Activated T-cell treated with anti-CD3 and anti-CD28 coated beads, Interleukin-2, amount 50 U/mL, for 1 hour (primary cell): ENCODE measurements around the gene SVOP.
"Not testable (repeated sequence)": the region's sequence is repeated elsewhere in the genome, so short reads cannot be mapped to it uniquely, and the experiment has no call there.

Source experiments
- DNase-seq: peaks from one replicate; pipeline ENCODE4 v3.0.0-alpha.2; 2020

Gene SVOP

DNA sequence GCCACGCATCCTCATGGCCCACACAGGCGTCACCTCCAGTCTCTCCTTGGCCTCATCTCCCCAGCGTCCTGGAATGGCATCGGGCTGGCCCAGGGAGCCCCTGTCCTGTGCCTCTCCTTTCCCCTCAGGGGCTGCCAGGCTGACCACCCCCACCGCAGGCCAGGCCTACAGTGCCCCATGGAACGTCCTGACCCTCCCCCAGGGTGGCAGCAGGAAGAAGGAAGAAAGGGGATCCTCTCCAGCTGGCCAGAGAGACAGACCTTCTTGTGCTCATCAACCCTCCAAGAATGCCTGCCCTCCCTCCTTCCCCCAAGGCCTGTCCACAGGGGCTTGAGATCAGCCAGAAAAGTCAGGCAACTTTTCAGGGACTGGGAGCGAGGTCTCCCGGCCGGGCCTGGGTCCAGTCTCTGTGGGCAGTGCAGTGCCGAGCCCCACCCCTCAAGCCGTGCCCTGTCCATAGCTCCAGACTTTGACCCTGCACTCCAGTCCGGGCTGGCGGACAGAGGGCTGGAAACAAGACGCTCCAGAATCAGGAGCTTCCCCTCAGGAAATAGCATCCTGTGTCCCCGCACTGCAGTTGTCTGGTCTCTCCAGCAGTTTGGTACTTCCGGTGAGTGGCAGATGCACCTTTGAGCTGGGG is 141.1 kb downstream of the SVOP start, which contains the start of gene DAO:
Gene DAO (plus strand): TSS at position 478 of the 640 bp plus-strand sequence. CDS start 4,915 bp downstream, outside the sequence.
- DNase-seq = no peak

DNA sequence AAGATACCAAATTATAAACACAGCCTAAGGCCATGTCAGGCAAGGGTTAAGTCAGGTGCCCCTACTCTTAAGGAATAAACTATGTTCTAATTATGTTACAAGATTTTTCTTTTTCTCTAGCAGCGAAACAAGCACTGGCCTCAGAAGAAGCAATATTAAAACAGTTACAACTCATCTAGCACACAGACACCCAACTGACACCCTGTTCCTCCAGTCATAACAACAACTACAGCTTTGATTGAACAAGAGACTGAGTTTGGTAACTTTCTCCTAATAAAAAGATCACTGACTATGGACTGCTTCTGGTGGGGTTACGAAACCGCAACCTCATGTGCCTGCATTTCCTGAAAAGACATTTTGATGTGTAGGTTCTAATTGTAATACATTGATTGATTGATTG is 144.3 kb downstream of the SVOP start:
- DNase-seq = no peak

DNA sequence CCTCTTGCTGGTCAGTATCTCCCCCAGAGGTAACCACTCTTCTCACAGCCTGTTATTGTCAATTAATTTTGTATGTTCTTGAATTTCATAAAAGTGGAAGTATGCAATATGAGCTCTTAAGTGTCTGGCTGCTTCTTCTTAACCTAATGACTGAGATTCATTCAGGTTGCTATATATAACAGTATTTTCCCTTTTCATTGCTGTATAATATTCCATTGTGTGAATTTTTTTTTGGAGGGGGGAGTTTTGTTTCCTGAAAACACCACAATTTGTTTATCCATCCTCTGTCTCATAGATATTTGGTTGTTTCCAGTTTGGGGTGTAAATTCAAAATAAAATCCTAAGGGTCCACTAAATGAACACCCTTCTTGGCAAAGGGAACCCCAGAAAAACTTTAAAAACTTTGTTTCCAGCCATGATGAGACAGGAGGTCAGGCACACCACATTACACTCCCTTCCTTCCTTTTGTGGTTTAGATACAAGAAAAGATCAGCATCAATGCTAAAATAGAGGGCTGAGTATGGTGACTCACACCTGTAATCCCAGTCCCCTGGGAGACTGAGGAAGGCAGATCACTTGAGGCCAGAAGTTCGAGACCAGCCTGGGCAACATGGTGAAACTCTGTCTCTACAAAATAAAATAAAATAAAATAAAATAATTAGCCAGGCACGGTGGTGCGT is 145.0 kb downstream of the SVOP start:
- no peak for DNase-seq

DNA sequence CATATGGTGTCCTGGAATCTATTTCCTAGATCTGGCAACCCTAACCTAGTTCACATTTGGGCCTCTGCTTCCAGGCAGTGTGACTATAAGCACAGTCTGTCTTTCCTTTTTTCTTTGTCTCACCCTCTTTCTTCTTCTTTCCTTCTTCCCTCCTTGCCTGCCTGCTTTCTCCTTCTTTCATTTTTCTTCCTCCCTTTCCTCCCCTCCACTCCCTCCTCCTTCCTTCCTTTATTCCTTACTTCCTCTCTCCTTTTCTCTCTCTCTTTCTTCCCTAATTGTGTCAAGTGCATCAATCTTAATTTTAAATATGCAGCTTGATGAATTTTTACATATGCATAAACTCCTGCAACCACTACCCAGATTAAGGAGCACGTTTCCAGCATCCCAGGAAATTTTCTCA is 145.6 kb downstream of the SVOP start:
- no peak for DNase-seq

DNA sequence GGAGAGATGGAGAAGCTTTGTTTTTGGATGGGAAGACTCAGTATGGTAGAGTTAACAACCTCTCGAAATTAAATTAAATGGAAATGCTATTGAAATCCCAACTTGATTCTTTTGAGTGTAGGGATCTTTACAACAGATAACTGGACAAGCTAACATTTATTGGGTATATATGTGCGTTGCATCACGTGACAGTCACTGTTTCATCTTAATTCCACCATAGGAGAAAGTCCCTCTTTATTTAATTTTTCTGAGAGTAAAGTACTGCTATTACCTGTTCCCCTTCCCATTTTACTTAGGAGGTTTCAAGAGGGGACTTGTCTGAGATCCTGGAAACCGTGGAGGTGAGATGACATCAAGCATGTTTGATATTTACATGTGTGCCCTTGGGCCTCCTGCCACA is 152.1 kb downstream of the SVOP start:
- no peak for DNase-seq

DNA sequence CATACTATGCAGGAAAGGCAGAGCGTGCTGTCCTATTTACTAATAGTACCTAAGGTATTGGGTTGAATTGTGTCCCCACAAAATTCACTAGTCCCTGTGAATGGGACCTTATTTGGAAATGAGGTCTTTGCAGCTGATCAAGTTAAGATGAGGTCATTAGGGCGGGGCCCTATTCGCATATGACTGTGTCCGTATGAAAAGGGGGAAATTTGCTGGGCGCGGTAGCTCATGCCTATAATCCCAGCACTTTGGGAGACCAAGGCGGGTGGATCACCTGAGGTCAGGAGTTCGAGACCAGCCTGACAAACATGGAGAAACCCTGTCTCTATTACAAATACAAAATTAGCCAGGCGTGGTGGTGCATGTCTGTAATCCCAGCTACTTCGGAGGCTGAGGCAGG is 154.8 kb downstream of the SVOP start:
- DNase-seq = not testable (repeated sequence)

DNA sequence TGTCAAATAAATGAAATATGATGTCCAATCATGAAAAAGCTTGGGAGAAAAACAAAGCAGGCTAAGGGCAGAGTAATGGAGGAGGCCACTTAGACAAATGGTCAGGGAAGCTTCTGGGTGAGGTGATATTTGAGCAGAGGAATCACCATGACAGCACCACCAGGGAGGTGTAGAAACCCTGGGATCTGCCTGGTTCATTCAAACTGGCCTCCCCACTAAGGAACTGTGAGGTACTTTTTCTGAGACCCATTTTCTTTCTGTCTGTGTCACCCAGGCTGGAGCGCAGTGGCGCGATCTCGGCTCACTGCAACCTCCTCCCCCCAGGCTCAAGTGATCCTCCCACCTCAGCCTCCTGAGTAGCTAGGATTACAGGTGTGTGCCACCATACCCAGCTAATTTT is 155.7 kb downstream of the SVOP start:
- no peak for DNase-seq

DNA sequence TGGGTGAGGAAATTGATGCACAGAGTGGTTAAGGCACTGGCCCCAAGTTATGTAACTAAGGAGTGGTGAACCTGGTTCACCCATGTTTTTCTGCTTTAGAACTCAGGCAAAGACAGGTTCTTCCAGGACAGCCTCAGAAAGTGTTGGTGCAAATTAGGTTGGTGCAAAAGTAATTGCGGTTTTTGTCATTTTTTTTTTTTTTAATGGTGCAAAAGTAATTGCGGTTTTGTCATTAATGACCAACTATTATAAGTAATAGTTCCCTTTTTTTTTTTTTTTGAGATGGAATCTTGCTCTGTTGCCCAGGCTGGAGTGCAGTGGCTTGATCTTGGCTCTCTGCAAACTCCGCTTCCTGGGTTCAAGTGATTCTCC is 158.3 kb downstream of the SVOP start:
- no peak for DNase-seq

DNA sequence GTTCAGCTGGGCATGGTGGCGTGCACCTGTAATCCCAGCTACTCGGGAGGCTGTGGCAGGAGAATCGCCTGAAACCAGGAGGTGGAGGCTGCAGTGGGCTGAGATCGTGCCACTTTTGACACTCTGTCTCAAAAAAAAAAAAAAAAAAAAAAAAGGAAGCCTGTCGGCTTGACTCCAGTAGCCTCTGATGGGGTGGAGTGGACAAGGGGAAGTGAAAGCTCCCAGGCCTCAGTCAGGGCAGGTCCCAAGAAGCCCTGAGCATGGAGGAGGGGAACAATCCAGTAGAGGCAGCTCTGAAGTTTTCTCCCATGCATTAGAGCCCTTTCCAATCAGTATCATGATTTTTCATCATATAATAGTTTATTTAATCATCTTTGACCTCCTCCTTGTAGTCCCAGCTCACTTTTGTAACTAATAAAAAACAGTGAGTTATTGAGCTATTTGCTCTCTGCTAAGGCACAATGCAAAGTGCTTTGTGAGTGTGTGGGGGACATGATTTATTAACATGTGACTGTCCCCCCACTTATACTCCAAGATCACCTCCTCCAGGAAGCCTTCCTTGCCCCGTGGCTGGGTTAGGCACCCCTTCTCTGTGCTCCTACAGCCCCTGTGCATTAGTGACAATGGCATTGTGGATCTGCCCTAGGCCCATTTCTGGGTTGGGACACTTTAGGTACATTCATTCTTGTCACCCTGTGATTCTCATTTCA is 158.8 kb downstream of the SVOP start:
- no peak for DNase-seq

DNA sequence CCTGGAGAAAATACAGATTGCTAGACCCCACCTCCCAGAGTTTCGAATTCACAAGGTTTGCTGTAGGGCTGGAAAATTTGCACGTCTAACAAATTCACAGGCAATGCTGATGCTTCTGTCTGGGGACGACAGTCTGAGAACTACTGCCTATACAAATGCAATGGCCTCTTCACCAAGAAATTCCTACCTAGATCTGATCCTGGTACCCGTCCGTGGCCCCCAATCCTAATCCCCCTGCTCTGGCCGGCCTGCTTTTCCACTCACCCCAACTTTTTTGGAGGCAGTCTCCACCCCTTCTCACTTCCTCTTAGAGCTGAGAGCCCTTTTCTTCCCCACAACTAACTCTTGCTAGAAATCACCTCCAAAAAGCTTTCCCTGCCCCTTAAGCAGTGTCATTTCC is 160.4 kb downstream of the SVOP start:
- no peak for DNase-seq

DNA sequence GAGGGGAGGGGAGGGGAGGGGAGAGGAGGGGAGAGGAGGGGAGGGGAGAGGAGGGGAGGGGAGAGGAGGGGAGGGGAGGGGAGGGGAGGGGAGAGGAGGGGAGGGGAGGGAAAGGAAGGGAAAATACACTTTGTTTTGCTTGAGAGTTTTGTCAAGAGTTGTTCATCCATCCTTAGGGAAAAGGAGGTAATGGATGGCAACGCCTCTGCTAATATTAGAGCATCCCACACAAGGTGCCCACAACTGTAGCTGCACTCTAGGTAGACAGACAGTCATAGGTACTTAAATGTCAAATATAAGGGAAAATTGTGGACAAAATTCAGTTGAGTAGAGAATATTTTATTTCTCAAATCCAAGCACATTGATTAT is 161.0 kb downstream of the SVOP start:
- no peak for DNase-seq

DNA sequence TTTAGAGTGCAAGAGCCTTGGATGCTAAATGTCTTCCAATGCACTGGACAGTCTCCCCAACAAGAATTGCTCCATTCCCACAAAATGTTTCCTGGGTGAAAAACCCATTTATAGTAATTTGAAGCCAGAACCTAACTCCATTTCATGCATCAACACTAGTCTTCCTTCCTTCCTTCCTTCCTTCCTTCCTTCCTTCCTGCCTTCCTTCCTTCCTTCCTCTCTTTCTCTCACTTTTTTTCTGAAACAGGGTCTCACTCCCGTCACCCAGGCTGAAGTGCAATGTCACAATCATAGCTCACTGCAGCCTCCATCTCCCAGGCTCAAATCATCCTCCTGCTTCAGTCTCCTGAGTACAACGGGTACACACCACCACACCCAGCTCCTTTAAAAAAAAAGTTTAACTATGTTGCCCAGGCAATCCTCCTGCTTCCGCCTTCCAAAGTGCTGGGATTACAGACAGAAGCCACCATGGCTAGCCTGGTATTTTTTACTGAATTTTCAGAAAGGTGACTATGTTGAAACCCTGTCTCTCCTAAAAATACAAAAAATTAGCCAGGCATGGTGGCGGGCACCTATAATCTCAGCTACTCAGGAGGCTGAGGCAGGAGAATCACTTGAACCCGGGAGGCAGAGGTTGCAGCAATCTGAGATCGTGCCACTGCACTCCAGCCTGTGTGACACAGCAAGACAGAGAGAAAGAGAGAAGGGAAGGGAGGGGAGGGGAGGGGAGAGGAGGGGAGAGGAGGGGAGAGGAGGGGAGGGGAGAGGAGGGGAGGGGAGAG is 161.5 kb downstream of the SVOP start:
- DNase-seq = not testable (repeated sequence)

DNA sequence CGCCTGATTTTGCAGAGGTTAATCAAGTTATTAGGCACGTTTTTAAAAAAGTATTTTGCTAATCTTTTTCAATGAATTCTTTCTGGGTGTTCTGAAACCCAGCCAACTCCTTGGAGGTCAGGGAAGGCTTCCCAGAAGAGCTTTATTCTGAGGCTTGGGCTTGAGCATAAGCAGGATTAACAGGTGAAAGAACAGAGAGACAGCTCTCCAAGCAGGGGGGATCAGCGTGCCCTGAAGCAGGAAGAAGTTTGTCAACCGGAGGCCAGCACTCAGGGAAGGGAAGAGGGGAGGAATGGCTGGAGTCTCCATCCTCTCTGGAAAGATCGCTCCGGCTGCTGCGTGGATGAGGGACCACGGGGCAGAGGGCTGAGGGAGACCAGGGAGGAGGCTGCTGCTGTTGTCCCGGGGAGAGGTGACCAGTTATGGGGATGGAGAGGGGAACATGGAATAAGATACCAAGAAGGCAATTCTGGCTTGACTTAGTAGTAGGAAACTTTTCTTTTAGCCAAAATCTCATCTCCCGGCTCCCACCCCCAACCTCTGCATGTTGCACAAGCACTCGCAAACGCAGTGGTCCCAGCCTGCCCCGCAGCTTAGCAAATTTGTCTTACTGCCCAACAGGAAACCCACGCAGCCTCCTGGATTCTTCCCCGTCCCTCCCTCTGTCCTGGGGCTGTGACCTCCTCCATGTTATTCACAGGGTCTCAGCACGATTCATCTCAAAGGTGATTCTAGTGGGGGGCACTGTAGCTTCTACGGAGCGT is 162.4 kb downstream of the SVOP start:
- DNase-seq = no peak
